GM06990 (cell line): Measurements from ENCODE around the gene OPN4.

Experiments used
- DNase-seq: peaks from one replicate; pipeline ENCODE4 v3.0.0-alpha.2; 2011; ENCODE audit not compliant: insufficient read length; ENCODE audit errors: extremely low read depth
- H3K27me3 ChIP-seq: replicated peaks from 2 replicates; pipeline ENCODE4 v1.6.0; 2011; ENCODE audit warnings: low read length; ENCODE audit not compliant: control insufficient read depth, insufficient read depth
- H3K36me3 ChIP-seq: 2 replicates; pipeline ENCODE4 v1.5.1; 2011; ENCODE audit warnings: low read length; ENCODE audit not compliant: control insufficient read depth, insufficient read depth
- H3K4me3 ChIP-seq: replicated peaks from 2 replicates; pipeline ENCODE4 v1.5.1; 2011; ENCODE audit warnings: low read depth, mild to moderate bottlenecking, control low read depth, low read length
- TF ChIP-seq, protein P1 (sequence below): IDR thresholded peaks from 2 replicates; pipeline ENCODE4 v1.5.1; 2011; ENCODE audit warnings: low read length, control low read depth, mild to moderate bottlenecking, inconsistent platforms; ENCODE audit not compliant: insufficient read depth, poor library complexity, severe bottlenecking

OPN4 gene

DNA sequence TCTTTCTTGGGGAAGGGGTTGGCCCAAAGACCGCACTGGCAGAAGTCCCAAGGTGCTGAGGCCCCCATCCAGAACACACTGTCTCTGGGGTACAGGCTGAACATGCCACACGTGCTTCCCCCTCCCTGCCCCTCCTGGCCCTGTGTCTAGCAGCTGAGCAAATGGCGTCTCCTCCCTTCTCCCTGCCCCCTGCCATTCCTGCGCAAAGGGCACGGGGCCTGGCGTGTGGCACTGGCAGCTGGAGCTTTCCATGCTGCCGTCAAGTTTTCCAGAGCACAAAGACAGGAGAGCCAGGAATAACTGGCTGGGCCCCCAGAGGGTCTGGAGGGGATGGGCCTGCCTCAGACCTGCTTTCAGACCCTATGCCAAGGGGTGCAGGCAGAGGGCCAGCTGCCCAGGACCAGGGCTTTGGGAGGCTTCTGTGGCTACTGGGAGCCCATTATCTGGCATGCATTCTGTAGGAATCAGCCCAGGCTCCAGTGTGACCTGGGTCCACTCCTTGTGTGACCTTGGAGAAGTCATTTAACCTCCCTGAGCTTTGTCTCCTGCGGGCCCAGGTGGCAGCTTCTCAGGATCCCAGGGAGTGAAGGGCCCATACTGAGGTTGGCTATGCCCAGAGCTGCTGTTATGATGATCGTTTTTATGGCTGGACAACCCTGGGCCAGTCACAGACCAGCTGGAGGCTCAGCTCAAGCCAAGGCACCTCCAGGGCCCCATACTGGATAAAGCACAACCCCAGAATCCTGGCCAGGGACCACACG, 13.3 kb downstream of the OPN4 start:
- TF ChIP-seq, protein P1, sequence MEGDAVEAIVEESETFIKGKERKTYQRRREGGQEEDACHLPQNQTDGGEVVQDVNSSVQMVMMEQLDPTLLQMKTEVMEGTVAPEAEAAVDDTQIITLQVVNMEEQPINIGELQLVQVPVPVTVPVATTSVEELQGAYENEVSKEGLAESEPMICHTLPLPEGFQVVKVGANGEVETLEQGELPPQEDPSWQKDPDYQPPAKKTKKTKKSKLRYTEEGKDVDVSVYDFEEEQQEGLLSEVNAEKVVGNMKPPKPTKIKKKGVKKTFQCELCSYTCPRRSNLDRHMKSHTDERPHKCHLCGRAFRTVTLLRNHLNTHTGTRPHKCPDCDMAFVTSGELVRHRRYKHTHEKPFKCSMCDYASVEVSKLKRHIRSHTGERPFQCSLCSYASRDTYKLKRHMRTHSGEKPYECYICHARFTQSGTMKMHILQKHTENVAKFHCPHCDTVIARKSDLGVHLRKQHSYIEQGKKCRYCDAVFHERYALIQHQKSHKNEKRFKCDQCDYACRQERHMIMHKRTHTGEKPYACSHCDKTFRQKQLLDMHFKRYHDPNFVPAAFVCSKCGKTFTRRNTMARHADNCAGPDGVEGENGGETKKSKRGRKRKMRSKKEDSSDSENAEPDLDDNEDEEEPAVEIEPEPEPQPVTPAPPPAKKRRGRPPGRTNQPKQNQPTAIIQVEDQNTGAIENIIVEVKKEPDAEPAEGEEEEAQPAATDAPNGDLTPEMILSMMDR = no peak
- peaks cover 1% of the 10 kb centered on the region; the same call in 1 of the 2 replicates for H3K27me3 ChIP-seq
- H3K36me3 ChIP-seq = no peaks in the 10 kb centered on the region
- DNase-seq = no peak
- no peak overlapping the region for H3K4me3 ChIP-seq

DNA sequence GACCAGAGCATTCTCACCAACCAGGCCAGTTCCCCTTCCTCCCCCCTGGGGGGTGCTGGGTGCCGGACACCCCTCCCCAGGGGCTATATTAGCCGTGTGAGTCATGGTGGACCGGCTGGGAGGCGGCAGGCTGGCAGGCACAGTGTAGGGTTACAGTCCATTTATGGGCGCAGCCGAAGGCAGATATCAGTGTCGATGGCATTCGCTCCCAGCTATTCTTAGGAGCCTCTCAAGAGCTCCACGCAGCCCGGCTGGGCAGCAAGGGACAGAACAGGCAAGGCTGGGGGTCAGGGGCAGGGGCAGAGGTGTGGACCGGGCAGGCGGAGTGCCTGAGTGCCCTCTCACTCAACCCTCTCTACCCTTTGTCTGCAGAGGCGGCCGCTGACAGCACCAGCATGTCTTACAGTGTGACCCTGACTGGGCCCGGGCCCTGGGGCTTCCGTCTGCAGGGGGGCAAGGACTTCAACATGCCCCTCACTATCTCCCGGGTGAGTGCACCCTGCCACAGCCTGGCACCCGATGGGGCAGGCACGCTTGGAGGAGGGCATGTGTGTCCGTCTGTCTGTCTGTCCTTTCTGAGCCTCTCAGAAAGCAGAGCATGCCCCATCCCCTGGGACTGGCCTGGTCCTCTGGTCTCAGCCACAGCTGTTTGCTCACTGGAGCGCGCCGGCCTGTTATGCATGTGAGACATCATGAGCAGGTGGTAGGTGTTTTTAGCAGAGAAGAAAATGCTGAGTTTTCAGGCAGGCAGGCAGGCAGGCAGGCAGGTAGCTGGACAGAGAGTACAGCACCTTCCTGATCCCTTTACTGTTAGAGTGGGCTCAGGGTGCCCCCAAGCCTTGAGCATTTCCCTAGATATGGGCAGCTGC, 14.2 kb downstream of the OPN4 start, which contains the start of gene LDB3:
Gene LDB3, plus strand, starts transcription at position 215 of the 869 bp plus-strand sequence. Its CDS starts 181 bp downstream, at position 396.
- H3K4me3 ChIP-seq = no peak within 1 kb of the TSS
- DNase-seq = no peak
- peaks cover 1% of the 10 kb centered on the region; the same call in 1 of the 2 replicates for H3K27me3 ChIP-seq
- TF ChIP-seq, protein P1 = no peak
- H3K36me3 ChIP-seq = no peaks in the 10 kb centered on the region

DNA sequence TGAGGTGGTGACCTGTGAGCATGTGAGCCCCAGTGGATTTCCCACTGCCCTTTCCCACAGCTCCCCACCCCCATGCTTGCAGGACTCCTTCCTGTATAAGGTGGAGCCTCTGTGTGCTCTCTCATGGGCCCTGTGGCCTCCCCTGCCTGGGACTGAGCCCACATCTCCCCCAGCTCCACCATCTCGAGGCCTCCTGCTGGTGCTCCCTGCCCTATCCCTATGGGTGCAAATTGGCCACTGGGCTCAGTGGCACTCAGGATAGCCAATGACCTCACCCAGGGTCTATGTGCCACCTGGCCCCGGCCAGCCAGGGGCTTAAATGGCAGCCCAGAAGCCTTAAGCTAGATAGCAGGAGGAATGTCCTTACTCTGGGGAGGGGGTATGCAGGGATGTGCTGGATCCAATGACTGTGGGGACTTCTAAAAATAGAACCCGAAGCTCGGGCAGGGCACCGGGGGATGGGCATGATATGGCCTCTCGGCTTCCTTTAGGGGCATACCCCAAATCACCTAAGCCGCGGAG, 16.0 kb downstream of the OPN4 start:
- Histone ChIP-seq H3K27me3 (peaks cover 1% of the 10 kb centered on the region; the same call in 1 of the 2 replicates), H3K4me3 (no peak overlapping the region), H3K36me3 (no peaks in the 10 kb centered on the region)
- no peak for DNase-seq
- TF ChIP-seq, protein P1 = no peak

- DNase-seq = no peak
- H3K4me3 ChIP-seq = no peak overlapping the region
- H3K27me3 ChIP-seq = peaks cover 1% of the 10 kb centered on the region; the same call in 1 of the 2 replicates
- no peaks in the 10 kb centered on the region for H3K36me3 ChIP-seq
- TF ChIP-seq, protein P1 = no peak
Measured at GRCh38 chr10:86670876-86671275, 16.5 kb downstream of the OPN4 start.

DNA sequence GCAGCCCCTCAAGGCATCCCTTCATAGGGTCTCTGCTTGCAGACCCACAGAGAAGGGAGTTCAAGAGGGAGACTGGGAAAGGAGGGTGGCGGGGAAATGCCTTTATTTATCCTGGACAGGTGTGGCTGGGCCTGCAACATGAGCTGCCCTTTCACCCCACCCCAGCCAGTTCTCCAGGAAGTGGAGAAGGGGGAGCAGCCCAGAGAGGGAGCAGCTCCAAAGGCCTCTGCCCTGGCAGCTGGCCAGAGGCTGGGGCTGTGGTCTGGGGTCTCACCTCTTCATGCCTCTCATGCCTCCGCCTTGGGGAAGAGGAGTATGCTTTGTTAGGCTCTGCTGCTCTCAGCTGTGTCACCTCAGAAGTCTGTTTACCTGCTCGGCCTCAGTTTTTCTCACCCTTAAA, 17.1 kb downstream of the OPN4 start:
- TF ChIP-seq, protein P1 = no peak
- H3K4me3 ChIP-seq = no peak overlapping the region
- H3K36me3 ChIP-seq = no peaks in the 10 kb centered on the region
- peaks cover 1% of the 10 kb centered on the region; the same call in 1 of the 2 replicates for H3K27me3 ChIP-seq
- DNase-seq = no peak
